PFSK-1 (cell line): ENCODE results near the gene COX8C.

Experiments
- FOXP2 ChIP-seq: optimal IDR thresholded peaks from 2 replicates; pipeline ENCODE3; 2011; ENCODE audit warnings: borderline replicate concordance, control low read depth, inconsistent platforms; ENCODE audit not compliant: insufficient read depth; ENCODE audit errors: extremely low read length, extremely low read depth
- POLR2AphosphoS5 ChIP-seq: IDR thresholded peaks from 2 replicates; pipeline ENCODE4 v1.6.1; 2012; ENCODE audit warnings: low read depth, mild to moderate bottlenecking, control low read depth, low read length, moderate library complexity
- SIN3A ChIP-seq: IDR thresholded peaks from 2 replicates; pipeline ENCODE4 v1.6.1; 2012; ENCODE audit warnings: mild to moderate bottlenecking, low read length, moderate library complexity, borderline replicate concordance; ENCODE audit not compliant: insufficient read depth
- TAF1 ChIP-seq: IDR thresholded peaks from 2 replicates; pipeline ENCODE4 v1.6.1; 2012; ENCODE audit warnings: low read length, control low read depth, borderline replicate concordance; ENCODE audit not compliant: insufficient read depth
- TF ChIP-seq, protein P1 (sequence below), 2 experiments: IDR thresholded peaks; 2 replicates each; pipeline versions ENCODE4 v1.6.1 to v1.8.0; 2011 to 2012; ENCODE audit warnings: low read depth in 2 of 2, low read length in 2 of 2, control low read depth in 1 of 2, inconsistent platforms in 1 of 2, mild to moderate bottlenecking in 1 of 2, moderate library complexity in 1 of 2; ENCODE audit not compliant: insufficient read depth in 1 of 2

The COX8C gene

DNA sequence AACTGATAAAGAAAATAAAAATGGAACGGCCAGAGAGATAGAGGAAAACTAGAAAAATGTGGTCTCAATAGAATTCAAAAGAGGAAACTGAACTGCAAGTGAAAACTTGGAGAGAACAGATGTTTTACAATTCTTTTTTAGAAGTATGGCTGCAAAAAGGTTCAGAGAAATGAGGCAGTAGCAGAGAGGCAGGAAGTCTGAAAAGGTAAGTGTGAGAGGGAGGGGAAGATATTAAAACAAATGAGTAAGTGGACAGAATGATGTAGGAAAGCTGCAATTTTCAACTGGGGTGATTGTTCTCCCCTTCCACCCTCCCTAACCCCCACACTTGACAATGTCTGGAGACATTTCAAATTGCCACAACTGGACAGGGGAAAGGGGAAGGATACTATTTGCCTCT lies 27.0 kb upstream of the COX8C start:
- no peak for TF ChIP-seq FOXP2
- TF ChIP-seq POLR2AphosphoS5, result no peak
- TF ChIP-seq, protein P1, sequence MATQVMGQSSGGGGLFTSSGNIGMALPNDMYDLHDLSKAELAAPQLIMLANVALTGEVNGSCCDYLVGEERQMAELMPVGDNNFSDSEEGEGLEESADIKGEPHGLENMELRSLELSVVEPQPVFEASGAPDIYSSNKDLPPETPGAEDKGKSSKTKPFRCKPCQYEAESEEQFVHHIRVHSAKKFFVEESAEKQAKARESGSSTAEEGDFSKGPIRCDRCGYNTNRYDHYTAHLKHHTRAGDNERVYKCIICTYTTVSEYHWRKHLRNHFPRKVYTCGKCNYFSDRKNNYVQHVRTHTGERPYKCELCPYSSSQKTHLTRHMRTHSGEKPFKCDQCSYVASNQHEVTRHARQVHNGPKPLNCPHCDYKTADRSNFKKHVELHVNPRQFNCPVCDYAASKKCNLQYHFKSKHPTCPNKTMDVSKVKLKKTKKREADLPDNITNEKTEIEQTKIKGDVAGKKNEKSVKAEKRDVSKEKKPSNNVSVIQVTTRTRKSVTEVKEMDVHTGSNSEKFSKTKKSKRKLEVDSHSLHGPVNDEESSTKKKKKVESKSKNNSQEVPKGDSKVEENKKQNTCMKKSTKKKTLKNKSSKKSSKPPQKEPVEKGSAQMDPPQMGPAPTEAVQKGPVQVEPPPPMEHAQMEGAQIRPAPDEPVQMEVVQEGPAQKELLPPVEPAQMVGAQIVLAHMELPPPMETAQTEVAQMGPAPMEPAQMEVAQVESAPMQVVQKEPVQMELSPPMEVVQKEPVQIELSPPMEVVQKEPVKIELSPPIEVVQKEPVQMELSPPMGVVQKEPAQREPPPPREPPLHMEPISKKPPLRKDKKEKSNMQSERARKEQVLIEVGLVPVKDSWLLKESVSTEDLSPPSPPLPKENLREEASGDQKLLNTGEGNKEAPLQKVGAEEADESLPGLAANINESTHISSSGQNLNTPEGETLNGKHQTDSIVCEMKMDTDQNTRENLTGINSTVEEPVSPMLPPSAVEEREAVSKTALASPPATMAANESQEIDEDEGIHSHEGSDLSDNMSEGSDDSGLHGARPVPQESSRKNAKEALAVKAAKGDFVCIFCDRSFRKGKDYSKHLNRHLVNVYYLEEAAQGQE (IDR thresholded peaks at IDR 0.05; ENCODE audit: insufficient read depth in 1 of 2, low read depth in 2 of 2, low read length in 2 of 2), result no peak
- no peak for TF ChIP-seq TAF1
- TF ChIP-seq SIN3A, result no peak

DNA sequence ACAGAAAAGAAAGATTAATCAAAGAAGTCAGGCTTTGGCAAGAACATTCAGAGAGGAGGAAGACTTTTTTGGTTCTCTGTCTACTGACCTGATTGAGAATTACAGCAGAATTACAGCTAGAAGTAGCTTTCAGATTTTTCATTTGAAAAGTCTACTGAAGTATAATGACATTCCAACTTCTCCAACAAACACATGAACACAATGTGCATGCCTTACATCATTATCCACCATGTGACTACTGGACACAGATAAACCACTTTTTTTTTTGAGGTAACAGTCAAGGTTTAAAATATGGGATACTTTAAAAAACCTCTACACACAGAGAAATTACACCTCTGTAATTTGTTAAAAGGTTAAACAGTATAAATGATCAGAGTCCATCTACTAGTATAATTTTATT lies 26.5 kb upstream of the COX8C start:
- TF ChIP-seq POLR2AphosphoS5 (no peak), TAF1 (no peak), FOXP2 (no peak), SIN3A (no peak)
- TF ChIP-seq, protein P1 (IDR thresholded peaks at IDR 0.05; ENCODE audit: insufficient read depth in 1 of 2, low read depth in 2 of 2, low read length in 2 of 2), result no peak

DNA sequence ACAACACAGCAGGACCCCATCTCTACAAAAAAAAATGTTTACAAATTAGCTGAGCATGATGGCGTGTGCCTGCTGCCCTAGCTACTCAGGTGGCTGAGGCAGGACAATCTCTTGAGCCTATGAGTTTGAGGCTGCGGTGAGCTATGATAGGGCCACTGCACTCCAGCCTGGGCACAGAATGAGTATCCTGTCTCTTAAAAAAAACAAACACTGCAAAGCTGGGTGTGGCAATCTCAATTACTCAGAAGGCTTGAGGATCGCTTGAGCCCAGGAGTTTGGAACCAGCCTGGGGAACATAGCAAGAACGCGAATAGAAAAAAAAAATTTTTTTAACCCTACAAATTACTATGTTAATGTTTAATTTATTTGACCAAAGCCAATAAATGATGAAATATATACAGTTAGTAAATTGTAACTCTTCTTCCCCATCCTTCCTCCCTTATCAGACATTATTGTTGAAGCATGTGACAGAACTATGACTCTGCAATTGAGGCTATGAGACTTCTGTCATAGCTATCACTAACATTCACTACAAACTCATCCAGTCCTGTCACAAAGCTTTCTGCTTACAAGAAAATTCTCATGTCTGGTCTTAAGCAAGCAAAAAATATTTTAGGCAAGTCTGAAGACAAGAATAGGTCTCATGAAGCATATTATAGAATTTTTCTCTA lies 23.9 kb upstream of the COX8C start:
- TF ChIP-seq SIN3A (no peak), POLR2AphosphoS5 (no peak), FOXP2 (no peak), TAF1 (no peak)
- TF ChIP-seq, protein P1 (IDR thresholded peaks at IDR 0.05; ENCODE audit: insufficient read depth in 1 of 2, low read depth in 2 of 2, low read length in 2 of 2), result no peak

DNA sequence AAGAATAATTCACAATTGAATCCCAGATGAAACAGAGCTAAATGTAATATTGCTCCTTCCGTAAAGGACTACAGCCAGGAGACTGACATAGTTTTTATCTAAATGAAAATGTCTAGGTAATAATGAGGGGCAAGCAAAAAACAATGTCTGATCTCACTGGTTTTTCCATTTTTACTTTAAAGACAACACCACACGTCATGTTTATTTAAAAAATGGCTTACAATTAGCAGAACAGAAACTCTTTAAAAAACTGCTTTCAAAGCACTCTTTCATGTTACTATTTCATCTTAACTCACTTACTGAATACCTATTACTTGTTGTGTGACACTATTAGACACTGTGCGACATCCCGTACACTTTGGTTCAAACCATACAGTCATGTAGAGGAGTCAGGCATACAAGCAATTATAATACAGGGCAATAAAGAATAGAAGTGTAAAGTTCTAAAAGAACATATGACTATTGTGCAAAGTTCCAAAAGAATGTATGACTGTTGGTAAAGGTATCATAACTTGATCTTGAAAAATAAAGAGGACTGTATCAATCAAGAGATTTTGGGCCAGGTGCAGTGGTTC lies 23.3 kb upstream of the COX8C start:
- TF ChIP-seq SIN3A, result no peak
- TF ChIP-seq POLR2AphosphoS5, result no peak
- no peak for TF ChIP-seq TAF1
- TF ChIP-seq, protein P1 (IDR thresholded peaks at IDR 0.05; ENCODE audit: insufficient read depth in 1 of 2, low read depth in 2 of 2, low read length in 2 of 2), result no peak
- TF ChIP-seq FOXP2, result no peak

DNA sequence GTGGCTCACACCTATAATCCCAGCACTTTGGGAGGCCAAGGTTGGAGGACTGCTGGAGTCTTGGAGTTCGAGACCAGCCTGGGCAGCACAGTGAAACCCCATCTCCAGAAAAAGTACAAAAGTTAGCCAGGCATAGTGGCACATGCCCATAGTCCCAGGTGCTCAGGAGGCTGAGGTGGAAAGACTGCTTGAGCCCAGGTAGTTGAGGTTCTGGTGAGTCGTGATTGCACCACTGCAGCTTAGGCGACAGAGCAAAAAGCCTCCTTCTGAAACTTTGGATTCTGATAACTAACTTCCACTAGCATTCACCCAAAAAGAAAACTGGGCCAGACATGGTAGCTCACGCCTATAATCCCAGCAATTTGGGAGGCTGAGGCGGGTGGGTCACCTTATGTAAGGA lies 20.8 kb upstream of the COX8C start:
- TF ChIP-seq TAF1, result no peak
- TF ChIP-seq FOXP2, result no peak
- TF ChIP-seq, protein P1 (IDR thresholded peaks at IDR 0.05; ENCODE audit: insufficient read depth in 1 of 2, low read depth in 2 of 2, low read length in 2 of 2), result no peak
- no peak for TF ChIP-seq SIN3A
- no peak for TF ChIP-seq POLR2AphosphoS5
